ENCODE results near the gene GARNL3.

GARNL3 gene

DNA sequence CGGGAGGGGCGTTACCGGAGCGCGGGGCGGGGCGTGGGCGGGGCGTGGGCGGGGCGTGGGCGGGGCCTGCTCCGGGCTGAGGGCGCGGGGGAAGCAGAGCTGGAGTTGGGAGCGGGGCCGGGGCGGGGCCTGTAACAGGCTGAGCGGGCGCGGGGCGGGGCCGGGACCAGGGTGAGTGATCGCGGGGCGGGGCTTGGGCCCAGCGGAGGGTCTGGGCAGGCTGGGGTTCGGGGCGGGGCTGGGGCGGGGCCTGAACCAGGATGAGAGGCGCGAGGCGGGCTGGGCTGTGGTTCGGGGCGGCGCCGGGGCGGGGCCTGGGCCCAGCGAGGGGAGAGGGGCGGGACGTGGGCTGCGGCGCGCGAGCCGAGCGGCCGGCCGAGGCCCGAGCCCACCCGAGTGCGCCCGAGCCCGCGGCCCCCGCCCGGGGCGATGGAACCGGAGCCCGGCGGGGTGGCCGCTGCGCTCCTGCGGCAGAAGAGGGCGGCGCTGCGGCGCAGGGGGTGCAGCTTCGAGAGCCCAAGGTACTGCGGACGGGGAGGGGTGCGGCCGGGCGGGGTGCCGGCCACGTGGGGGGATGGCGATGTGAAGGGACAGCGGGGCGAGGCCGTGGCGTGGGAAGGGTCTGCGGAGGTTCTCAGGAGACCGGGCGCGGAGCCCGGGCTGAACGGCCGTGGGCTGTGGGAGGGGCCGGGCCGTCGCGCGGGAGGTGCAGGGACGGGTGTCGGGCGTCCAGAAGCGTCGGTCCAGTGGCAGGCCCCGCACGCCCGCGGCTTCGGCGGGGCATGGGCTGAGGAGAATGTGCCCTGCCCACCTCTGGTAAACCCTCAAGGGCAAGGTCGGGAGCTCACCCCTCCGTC is 39.5 kb upstream of the GARNL3 start:
- in situ Hi-C loops (cut with HindIII; ENCODE audit: low pct_unique_long_range_greater_than_20kb, low sequenced_read_pairs) = no loop called here
- no peak for TF ChIP-seq JUND (IDR thresholded peaks at IDR 0.05; ENCODE audit: low read depth)
- DNase-seq (ENCODE audit: low read depth in 1 of 2, low spot score in 1 of 2) = peak; percentile 95 to 99

DNA sequence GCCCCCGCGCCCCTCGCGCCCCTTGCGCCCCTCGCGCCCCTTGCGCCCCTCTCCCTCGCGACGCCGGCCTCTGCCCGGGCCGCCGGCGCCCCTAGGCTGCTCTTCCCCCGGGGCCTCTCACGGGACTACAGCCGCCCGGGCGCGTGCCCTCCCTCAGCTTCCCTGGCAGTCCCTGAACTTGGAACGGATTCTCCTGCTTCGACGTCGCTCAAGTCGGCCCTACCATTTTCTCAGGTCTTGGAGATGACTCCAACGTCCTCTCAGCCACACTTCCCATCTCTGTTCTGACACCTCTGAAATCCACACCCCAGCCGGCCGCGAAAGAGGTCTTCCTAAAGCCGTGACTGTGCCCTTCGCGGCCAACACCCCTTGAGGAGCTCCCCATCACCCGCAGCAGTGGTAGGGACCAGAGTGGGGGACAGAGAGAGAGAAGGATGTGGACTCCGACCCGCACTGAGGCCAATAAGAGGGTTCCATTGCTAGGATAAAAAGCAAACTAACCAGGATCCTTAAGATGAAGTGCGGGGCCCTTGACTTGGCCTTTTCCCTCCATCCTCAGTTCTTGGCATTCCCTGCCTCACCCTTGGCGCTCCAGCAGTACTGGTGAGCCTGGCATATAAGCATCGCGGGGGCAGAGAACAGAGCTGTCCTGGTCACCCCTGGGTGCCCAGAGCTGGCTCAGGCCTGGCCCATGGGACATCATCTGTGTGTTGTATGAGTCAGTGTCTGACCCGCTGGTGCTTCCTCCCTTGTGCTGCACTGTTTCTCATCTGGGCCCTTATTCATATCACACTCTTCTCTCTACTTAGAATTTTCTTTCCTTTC is 38.6 kb upstream of the GARNL3 start:
- TF ChIP-seq JUND (IDR thresholded peaks at IDR 0.05; ENCODE audit: low read depth) = no peak
- no peak for DNase-seq (ENCODE audit: low read depth in 1 of 2, low spot score in 1 of 2)
- in situ Hi-C loops (cut with HindIII; ENCODE audit: low pct_unique_long_range_greater_than_20kb, low sequenced_read_pairs) = no loop called here

DNA sequence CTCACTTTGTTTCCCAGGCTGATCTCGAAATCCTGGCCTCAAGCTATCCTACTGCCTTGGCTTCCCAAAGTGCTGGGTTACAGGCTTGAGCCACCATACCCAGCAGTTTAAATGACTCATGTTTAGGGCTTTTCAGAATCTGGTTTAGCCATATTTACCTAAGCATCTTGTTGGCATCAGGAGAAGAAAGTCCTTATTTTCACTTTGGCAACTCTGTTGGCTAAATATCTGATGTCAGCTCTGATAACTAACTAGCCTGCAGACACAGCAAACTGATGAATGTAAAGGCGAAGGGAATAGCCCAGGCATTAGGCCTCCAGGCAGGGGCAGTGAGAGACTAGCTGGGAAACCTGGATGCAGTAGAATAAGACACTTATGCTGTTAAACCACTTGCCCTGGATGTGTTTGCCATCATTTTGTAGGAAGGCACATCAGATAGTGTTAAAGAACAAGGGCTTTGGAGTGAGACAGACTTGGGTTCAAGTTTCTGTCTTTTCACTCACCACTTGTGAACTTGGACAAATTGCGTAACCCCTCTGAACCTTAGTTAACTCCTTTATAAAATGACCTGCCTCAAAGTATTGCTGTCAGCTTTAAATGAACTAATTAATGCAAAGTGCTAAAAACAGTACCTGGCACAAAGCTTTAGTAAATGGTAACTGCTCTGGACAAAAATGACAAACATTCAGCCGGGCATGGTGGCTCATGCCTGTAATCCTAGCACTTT is 34.7 kb upstream of the GARNL3 start:
- TF ChIP-seq JUND (IDR thresholded peaks at IDR 0.05; ENCODE audit: low read depth) = peak; percentile 48; the same call in 1 of the 2 replicates
- in situ Hi-C loops (cut with HindIII; ENCODE audit: low pct_unique_long_range_greater_than_20kb, low sequenced_read_pairs) = no loop called here
- DNase-seq (ENCODE audit: low read depth in 1 of 2, low spot score in 1 of 2) = peak; percentile 46 to 84

DNA sequence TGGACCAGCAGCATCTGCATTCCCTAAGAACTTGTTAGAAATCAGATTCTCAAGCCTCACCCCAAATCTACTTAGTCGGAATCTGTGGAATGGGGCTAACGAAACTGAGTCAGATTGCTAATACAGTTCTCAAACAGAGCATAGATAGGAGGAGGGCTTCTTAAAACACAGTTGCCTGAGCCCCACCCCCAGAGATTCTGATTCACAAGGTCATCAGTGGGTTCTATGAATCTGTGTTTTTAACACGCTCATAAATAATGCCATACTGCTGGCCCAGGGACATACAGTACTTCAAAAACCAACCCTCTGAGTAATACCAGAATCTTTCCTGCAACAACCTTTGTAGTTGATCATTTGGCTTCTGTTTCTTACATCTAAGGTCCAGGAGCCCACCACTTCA is 32.9 kb upstream of the GARNL3 start:
- no peak for TF ChIP-seq JUND (IDR thresholded peaks at IDR 0.05; ENCODE audit: low read depth)
- in situ Hi-C loops (cut with HindIII; ENCODE audit: low pct_unique_long_range_greater_than_20kb, low sequenced_read_pairs) = no loop called here
- DNase-seq (ENCODE audit: low read depth in 1 of 2, low spot score in 1 of 2) = no peak

DNA sequence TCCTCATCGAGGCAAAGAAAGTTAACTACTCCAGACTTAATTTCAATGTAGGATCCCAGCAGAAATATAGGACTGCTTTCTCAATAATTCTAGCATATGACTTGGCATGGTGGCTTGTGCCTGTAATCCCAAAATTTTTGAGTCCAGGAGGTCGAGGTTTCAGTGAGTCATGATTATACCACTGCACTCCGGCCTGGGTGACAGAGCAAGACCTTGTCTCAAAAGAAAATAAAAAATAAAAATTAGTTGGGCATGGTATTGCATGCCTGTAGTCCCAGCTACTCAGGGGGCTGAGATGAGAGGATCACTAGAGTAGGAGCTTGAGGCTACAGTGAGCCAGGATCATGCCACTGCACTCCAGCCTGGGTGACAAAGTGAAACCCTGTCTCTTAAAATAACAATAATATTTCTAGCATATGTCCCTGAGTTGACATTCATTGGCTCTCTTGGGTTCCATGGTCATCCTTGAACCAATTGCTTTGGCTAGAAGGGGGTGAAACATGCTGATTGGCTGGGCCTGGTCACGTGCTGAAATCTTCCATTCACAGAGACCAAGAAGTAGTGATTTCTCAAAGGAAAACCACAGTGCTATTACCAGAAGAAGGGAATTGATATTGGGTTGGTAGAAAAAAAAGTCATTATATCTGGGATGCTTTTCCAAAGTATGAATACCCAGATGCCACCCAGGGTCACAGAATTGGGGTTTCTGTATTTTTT is 31.6 kb upstream of the GARNL3 start:
- in situ Hi-C loops (cut with HindIII; ENCODE audit: low pct_unique_long_range_greater_than_20kb, low sequenced_read_pairs) = no loop called here
- DNase-seq (ENCODE audit: low read depth in 1 of 2, low spot score in 1 of 2) = no peak
- TF ChIP-seq JUND (IDR thresholded peaks at IDR 0.05; ENCODE audit: low read depth) = no peak

DNA sequence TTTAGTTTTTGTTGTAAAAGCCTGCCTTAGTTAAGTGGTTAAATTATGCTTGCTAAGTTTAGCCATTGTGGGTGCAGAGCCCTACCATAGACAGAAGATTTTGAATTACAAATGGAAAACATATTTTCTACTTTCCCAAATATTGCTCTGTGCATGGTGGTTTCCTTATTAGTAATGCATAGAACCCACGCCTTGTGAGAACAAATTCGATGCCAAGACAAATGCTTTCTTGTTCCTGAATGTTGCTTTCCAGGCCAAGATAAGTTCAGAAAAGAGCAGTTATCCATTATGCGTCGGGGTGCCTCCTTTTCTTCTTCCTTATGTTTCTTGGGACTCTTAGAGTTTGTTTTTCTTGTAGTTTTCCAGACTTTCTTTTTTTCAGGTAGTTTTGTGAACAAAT is 31.0 kb upstream of the GARNL3 start:
- no peak for TF ChIP-seq JUND (IDR thresholded peaks at IDR 0.05; ENCODE audit: low read depth)
- in situ Hi-C loops (cut with HindIII; ENCODE audit: low pct_unique_long_range_greater_than_20kb, low sequenced_read_pairs) = no loop called here
- DNase-seq (ENCODE audit: low read depth in 1 of 2, low spot score in 1 of 2) = no peak

DNA sequence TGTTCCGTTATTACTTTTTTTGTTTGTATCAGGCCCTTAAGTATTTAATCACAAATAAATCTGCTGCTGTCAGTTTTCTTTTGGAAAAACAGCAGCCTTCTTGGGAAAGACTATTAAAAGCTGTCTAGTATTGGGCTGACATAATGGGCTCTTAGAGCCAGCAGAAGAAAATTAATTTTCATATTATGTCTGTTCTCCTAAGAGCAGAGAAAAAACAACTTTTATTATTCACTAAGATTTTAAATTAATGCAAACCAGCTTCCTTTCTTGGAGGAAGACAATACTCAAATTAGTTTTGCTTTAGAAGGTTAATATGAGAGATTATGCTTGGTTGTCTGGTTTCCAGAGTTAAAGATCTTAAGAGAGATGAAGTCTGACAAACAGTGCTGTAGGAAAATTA is 30.6 kb upstream of the GARNL3 start:
- DNase-seq (ENCODE audit: low read depth in 1 of 2, low spot score in 1 of 2) = no peak
- no peak for TF ChIP-seq JUND (IDR thresholded peaks at IDR 0.05; ENCODE audit: low read depth)
- in situ Hi-C loops (cut with HindIII; ENCODE audit: low pct_unique_long_range_greater_than_20kb, low sequenced_read_pairs) = no loop called here

DNA sequence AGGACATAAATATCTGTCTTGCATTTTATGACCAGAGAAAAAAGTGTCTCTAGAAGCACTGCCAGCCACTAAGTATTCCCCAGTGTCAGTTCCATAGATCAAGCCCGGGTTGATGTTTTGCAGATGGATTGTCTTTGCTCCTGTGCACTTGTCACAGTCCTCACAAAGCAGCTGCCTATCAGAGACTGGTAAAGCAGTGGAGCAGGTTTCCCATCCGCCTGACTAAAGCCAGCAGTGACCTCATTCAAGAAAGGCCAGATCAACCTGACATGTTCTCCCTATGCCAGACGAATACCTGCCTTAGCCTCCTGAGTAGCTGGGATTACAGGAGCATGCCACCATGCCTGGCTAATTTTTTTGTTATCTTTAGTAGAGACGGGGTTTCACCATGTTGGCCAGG is 26.8 kb upstream of the GARNL3 start:
- peak in 1 of 2 experiments; percentile 60 for DNase-seq (ENCODE audit: low read depth in 1 of 2, low spot score in 1 of 2)
- in situ Hi-C loops (cut with HindIII; ENCODE audit: low pct_unique_long_range_greater_than_20kb, low sequenced_read_pairs) = no loop called here
- no peak for TF ChIP-seq JUND (IDR thresholded peaks at IDR 0.05; ENCODE audit: low read depth)

DNA sequence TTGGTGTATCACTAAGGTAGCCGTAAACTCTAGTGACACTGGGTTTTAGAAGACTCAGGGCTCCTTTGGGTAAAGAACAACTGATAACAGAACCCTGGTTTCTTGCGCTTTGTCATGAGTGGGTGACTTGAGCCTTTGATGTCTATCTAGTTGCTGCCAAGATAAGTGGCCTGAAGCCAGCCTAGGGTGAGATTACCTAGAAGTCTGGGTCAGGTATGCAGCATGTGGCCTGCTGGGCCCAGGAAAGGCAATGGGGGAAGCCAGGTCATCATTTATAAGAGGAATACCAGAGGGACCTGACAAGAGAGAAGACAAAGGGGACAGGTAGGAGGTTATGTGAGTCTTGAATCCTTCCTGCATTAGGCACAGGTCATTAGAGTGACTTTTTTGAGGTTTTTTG is 23.2 kb upstream of the GARNL3 start:
- no peak for DNase-seq (ENCODE audit: low read depth in 1 of 2, low spot score in 1 of 2)
- no peak for TF ChIP-seq JUND (IDR thresholded peaks at IDR 0.05; ENCODE audit: low read depth)
- in situ Hi-C loops (cut with HindIII; ENCODE audit: low pct_unique_long_range_greater_than_20kb, low sequenced_read_pairs) = no loop called here

DNA sequence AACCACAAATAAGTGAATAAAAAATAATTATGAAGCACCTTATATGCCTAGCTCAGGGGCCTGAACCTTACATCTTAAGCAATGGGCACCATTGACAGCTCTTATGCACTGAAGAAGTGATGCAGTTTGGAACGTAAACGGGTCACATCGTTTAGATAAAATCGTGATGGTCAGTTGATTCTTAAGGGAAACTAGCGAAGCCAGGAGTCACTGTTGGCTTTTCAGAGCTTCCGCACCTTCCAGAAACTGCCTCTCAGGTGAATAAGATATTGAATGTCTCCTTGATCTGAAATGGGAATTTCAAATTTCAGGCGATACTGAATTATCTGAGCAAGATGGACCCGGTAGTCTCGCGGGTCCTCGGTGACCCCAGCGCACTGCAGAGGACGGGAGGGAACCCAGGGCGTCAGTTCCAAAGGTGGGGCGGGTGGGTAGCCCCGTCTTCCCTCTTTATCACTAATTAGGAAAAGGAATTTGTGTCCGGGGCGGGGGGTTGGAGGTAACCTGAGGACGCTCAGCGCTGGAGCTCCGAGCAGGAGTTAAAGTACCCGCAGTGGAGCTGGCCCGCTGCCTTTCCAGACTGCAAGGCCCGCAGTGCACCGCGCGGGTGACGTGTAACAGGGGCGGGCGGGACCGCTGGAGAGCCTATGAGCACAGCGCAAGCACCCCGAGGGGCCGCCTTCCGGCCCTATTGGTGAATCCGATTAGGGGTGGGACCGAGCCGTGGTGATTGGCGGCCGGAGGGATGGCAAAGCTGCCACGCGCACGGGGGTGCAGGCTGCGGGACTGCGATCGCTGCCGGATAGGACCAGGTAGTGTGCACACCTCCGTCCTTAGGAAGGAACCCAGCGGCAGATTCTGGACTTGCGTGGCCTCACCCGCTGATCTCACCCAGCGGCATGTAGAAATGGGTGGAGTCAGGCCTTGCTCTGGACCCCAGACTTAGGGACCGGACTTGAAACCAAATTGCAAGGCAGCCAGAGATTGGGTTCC is 19.7 kb upstream of the GARNL3 start:
- peak; percentile 96 to 99 for DNase-seq (ENCODE audit: low read depth in 1 of 2, low spot score in 1 of 2)
- in situ Hi-C loops (cut with HindIII; ENCODE audit: low pct_unique_long_range_greater_than_20kb, low sequenced_read_pairs) = no loop called here
- no peak for TF ChIP-seq JUND (IDR thresholded peaks at IDR 0.05; ENCODE audit: low read depth)

DNA sequence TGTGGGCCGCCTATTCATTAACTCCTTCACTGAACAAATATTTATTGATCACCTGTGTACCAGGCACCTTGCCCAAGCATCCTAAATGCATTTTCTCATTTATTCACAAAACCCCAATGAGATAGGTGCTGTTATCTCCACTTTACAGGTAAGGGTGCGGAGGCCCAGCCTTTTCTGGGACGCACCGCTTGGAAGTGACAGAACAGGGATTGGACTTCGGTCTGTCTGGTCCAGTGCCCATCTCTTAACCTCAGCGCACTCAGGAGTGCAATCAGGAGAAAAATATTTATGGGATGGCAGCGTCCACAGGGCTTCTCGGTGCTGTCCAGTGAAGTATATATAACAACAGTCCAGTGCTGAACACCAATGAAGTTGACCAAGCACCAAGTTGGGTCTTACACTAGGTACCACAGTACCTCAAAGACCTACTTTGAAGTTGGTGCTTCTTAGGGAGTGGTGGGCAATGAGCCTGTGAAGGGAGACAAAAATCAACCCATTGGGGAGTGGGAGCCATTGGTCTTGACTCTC is 18.9 kb upstream of the GARNL3 start:
- in situ Hi-C loops (cut with HindIII; ENCODE audit: low pct_unique_long_range_greater_than_20kb, low sequenced_read_pairs) = no loop called here
- no peak for DNase-seq (ENCODE audit: low read depth in 1 of 2, low spot score in 1 of 2)
- no peak for TF ChIP-seq JUND (IDR thresholded peaks at IDR 0.05; ENCODE audit: low read depth)
